RPMI8226 (cell line): ENCODE results near the gene CMIP.
"Not testable (repeated sequence)": the region's sequence is repeated elsewhere in the genome, so short reads cannot be mapped to it uniquely, and the experiment has no call there.

ENCODE experiments used
- DNase-seq: peaks from one replicate; pipeline ENCODE4 v3.0.0-alpha.2; 2015

CMIP gene

GRCh38 chr16:81421536-81421935 lies 23.1 kb upstream of the CMIP start:
- no peak for DNase-seq

DNA sequence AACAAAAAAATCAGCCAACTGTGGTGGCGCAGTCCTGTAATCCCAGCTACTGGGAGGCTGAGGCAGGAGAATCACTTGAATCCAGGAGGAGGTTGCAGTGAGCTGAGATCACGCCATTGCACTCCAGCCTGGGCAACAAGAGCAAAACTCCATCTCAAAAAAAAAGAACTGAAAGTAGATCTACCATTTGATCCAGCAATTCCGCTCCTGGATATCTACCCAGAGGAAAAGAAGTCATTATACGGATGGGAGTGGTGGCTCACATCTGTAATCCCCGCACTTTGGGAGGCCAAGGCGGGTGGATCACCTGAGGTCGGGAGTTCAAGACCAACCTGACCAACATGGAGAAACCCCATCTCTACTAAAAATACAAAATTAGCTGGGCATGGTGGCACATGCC lies 22.5 kb upstream of the CMIP start:
- not testable (repeated sequence) for DNase-seq

GRCh38 chr16:81424771-81425170 lies 19.8 kb upstream of the CMIP start:
- no peak for DNase-seq

GRCh38 chr16:81427219-81427618 lies 17.4 kb upstream of the CMIP start:
- no peak for DNase-seq

- peak; percentile 67 for DNase-seq
Measured at GRCh38 chr16:81429045-81429521, 15.5 kb upstream of the CMIP start.

DNA sequence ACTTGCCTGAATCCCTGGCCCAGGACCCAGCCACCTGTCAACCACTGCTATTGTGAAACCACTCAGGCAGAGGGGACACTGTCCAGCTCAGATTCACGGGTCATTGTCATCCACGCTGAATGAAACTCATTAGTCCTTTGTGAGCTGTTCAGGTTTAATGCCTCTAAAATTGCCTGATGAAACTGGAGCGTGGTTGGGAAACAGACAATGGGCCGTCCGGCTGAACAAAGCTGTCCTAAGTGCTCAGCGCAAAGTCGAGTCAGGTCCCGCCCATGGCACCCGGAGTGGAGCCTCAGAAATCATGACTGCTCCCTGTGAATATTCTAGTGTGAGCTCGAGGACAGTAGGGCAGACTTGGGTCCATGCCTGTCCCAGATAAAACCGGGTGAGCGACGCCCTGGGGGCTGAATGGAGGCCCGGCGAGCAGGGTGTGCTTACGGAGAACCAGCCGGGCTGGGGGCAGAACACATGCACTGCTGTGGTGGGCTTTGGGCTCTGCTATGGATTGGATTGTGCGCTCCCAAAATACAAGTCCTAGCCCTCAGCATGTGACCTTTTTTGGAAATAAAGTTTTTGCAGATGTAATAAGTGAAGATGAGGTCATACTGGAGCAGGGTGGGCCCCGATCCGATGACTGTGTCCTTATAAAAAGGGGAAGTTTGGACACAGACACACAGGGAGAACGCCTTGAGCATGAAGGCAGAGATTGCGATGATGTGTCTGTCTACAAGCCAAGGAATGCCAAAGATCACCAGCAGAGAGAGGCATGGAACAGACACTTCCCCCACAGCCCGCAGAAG lies 12.9 kb upstream of the CMIP start:
- no peak for DNase-seq

GRCh38 chr16:81432937-81433557 lies 11.6 kb upstream of the CMIP start:
- peak; percentile 48 for DNase-seq

- DNase-seq: no peak
Measured at GRCh38 chr16:81435103-81435502, 9.5 kb upstream of the CMIP start.

- no peak for DNase-seq
Measured at GRCh38 chr16:81435567-81435966, 9.0 kb upstream of the CMIP start.

GRCh38 chr16:81436386-81436785 lies 8.2 kb upstream of the CMIP start:
- no peak for DNase-seq

DNA sequence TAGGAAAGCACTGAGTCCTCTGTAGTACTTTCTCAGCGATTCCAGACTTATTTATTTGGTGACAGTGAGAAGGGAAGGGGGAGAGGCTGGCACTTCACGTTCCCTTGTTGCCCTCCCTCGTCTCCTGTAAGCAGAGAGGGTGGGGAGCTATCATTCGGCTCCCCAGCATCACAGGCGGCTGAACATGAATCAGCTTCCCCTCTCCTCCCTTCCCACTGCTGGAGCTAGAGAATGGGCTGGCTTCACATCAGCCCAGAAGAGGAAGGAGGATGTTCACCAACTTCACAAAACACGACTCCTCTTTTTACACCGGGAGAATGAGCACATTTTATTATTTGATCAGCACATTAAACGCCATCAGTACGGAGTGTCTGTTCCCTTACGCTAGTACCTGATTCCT lies 6.7 kb upstream of the CMIP start:
- DNase-seq: no peak

- DNase-seq: no peak
Measured at GRCh38 chr16:81440888-81441761, 3.5 kb upstream of the CMIP start.

GRCh38 chr16:81442220-81442915 lies 2.2 kb upstream of the CMIP start:
- DNase-seq: no peak

GRCh38 chr16:81442916-81443687 lies 1.5 kb upstream of the CMIP start:
- DNase-seq: no peak

DNA sequence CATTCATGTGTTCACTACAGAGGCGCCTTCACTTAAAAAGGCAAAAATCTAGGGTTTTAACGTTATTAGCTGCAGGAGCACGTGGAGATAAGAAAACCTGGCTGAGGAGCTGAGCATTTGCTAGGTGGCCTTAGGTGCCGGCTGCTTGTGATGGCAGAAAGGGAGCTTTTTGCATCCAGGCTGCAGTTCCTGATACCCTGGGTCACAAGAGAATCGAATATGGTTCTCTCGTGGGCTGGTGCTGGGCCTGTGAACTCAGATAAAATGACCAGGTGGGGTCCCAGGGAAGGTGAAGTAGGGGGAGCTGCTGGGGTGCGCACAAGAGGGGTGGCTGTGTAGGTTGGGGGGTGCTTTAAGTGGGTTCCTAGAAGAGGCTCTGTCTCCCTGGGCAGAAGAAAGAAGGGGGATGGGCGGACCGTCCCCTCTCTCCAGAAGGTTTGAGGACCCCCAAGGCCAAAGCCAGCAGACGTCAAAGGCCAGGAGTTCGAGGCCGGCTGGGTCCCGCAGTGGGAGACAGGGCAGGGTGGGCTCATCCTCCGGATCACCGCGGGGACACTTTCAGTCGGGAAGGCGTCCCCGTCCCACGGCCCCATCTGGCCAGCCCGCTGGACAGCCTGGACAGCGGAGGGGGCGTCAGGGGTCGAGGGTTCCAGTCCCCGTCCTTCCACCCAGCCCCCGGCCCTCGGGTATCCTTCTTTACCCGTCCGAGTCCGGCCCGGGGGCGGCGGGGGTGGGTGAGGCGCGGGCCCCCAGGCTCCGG lies 740 bp upstream of the CMIP start:
- no peak for DNase-seq

- DNase-seq: peak; percentile 44
Measured at GRCh38 chr16:81445143-81445961, 744 bp downstream of the CMIP start.

DNA sequence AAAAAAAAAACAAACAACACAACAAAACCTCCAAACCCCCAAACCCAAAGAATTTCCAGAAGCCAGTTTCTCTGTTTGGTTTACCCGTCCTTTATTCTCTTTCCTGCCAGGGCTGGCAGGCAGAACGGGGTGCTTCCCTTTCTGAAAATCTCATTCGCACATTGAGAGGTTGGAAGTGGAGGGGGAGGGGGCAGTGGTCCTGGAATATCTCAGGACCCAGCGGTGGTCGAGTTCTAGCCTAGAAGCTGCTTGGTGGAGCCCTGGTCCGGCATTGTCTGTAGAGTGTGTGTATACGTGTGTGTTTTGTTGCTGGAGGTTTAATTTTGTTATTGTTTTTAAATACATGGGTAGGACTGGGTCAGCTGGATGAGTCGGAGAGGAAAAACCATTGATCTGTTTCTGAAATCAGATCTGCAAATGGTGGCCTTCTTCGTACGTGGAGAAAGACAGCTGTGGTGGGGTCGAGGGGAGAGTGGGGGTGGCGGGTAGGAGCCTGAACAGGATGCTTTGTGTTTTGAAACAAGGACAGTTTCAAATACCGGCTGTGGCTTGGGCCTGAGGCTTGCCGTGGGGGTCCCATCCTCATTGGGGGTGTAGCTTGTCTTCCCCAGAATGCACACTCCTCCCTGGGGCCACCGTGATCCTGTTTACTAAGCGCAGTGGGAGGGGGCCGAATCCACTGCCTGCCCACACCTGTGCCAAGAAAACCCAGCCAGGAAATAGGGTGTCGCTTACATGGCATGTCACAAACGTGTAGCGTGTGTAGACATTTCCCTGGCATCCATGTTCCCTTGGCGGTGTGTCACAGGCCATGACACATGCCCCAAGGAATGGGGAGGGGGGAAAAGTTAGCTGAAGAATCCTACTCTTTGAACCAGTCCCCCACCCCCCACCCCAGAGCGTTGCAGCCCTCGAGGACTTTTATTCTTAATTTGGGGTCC lies 1.6 kb downstream of the CMIP start:
- no peak for DNase-seq

DNA sequence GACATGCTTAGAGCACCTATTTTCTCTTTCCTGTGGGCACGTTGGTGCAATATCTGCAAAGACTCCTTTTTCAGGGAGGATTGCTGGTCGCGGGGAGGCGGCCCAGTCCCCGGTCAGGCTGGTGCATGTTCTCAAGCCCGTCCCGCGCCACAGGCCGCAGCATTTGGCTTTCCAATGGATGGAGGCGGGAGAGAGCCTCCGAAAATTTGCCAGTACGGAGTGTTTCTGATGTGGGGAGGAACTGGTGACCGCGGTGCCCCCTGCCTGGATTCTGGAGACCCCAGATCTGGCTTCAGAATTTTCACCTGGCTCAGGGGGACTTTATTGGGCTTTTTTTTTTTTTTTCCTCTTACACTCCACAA lies 2.3 kb downstream of the CMIP start:
- DNase-seq: no peak

GRCh38 chr16:81447383-81448101 lies 2.9 kb downstream of the CMIP start:
- DNase-seq: no peak
